CD8-positive, alpha-beta memory T cell (primary cell): ENCODE measurements around the gene TFAP2B. TPM values are rescaled to one million over a fixed set of nuclear protein-coding genes. Genes with fewer than 3 reads are reported as not detected.

ENCODE experiments used
- CTCF ChIA-PET: fragments of 350-600 bp; sonication (Branson Sonifier 250); formaldehyde crosslinking; loops from one replicate; lab custom pipeline; 2021; ENCODE audit warnings: antibody characterized with exemption; lab: Charles Lee
- POLR2A ChIA-PET: fragments of 350-600 bp; sonication (Branson Sonifier 250); formaldehyde crosslinking; loops from one replicate; lab custom pipeline; 2021; ENCODE audit warnings: antibody characterized with exemption; lab: Charles Lee
- DNase-seq, 5 donors: peaks; one replicate each; pipeline versions ENCODE4 v3.0.0 to v3.0.0-alpha.2; 2020 to 2022; ENCODE audit warnings: mixed read lengths in 1 of 5
- H3K27ac ChIP-seq: one replicate; pipeline ENCODE4 v1.7.0; 2013; ENCODE audit warnings: low read depth, mild to moderate bottlenecking, low read length, moderate library complexity
- H3K27me3 ChIP-seq: 2 replicates; pipeline ENCODE4 v1.7.0; 2013; ENCODE audit warnings: low read length, mild to moderate bottlenecking; ENCODE audit not compliant: insufficient read depth, poor library complexity, severe bottlenecking
- H3K36me3 ChIP-seq: 2 replicates; pipeline ENCODE4 v1.7.0; 2013; ENCODE audit warnings: mild to moderate bottlenecking, low read length, moderate library complexity; ENCODE audit not compliant: insufficient read depth
- H3K4me1 ChIP-seq: 2 replicates; pipeline ENCODE4 v1.7.0; 2013; ENCODE audit warnings: mild to moderate bottlenecking, low read length, moderate library complexity; ENCODE audit not compliant: insufficient read depth
- H3K4me3 ChIP-seq: 2 replicates; pipeline ENCODE4 v1.7.0; 2013; ENCODE audit warnings: mild to moderate bottlenecking, low read length
- H3K9me3 ChIP-seq: 2 replicates; pipeline ENCODE4 v1.7.0; 2013; ENCODE audit warnings: mild to moderate bottlenecking, low read length
- H3K27ac Mint-ChIP-seq, 8 donors: one replicate each; pipeline ENCODE4 v1.8.0; 2020 to 2021; ENCODE audit warnings: mixed read lengths in 8 of 8, mild to moderate bottlenecking in 6 of 8, inconsistent platforms in 3 of 8, moderate library complexity in 3 of 8
- H3K27me3 Mint-ChIP-seq, 2 donors: one replicate each; pipeline ENCODE4 v1.8.0; 2020 to 2021; ENCODE audit warnings: mixed read lengths in 2 of 2, mild to moderate bottlenecking in 1 of 2, moderate library complexity in 1 of 2
- H3K36me3 Mint-ChIP-seq, 3 donors: one replicate each; pipeline ENCODE4 v1.8.0; 2020 to 2021; ENCODE audit warnings: mixed read lengths in 3 of 3, inconsistent platforms in 1 of 3, mild to moderate bottlenecking in 1 of 3
- H3K4me1 Mint-ChIP-seq, 3 donors: one replicate each; pipeline ENCODE4 v1.8.0; 2020 to 2021; ENCODE audit warnings: mixed read lengths in 3 of 3, inconsistent platforms in 1 of 3, mild to moderate bottlenecking in 1 of 3
- H3K4me3 Mint-ChIP-seq, 7 donors: one replicate each; pipeline ENCODE4 v1.8.0; 2020 to 2021; ENCODE audit warnings: mixed read lengths in 7 of 7, mild to moderate bottlenecking in 6 of 7, moderate library complexity in 4 of 7, inconsistent platforms in 2 of 7
- H3K9me3 Mint-ChIP-seq, 5 donors: one replicate each; pipeline ENCODE4 v1.8.0; 2020 to 2022; ENCODE audit warnings: mixed read lengths in 5 of 5, mild to moderate bottlenecking in 3 of 5, moderate library complexity in 2 of 5, inconsistent platforms in 1 of 5
- polyA plus RNA-seq: library from polyadenylated mRNA; unstranded; fragments of 300-500 nt; fragmentation: Illumina TruSeq; gene quantifications from one replicate; pipeline ENCODE4 v1.2.3, GENCODE V29; 2021
- total RNA-seq, 2 experiments: library from RNA; stranded (reverse); gene quantifications; one replicate each; pipeline ENCODE4 v1.2.3, GENCODE V29; 2021

The TFAP2B gene
- total and polyA plus RNA-seq, 3 experiments from 2014 or later: not detected

GRCh38 chr6:50826037-50826761 lies 7.5 kb downstream of the TFAP2B start:
- no peak overlapping the region for H3K27ac ChIP-seq
- H3K4me3 Mint-ChIP-seq: no peak overlapping the region
- no peaks in the 10 kb centered on the region for H3K9me3 ChIP-seq
- no peak overlapping the region for H3K27ac Mint-ChIP-seq
- peaks cover 3 to 4% (median 3%) of the 10 kb centered on the region in 3 donors for H3K4me1 Mint-ChIP-seq
- peaks cover 4 to 33% (median 10%) of the 10 kb centered on the region in 5 donors for H3K9me3 Mint-ChIP-seq
- peaks cover 37% of the 10 kb centered on the region for H3K27me3 ChIP-seq
- CTCF ChIA-PET: no interaction called here
- POLR2A ChIA-PET: no interaction called here
- no peak overlapping the region for H3K4me3 ChIP-seq
- H3K4me1 ChIP-seq: no peaks in the 10 kb centered on the region
- H3K36me3 Mint-ChIP-seq: peaks cover 0 to 8% (median 4%) of the 10 kb centered on the region in 3 donors
- peaks cover 46 to 85% of the 10 kb centered on the region in 2 donors for H3K27me3 Mint-ChIP-seq
- no peak for DNase-seq
- no peaks in the 10 kb centered on the region for H3K36me3 ChIP-seq

- H3K4me3 Mint-ChIP-seq: no peak overlapping the region
- ChIA-PET POLR2A (no interaction called here), CTCF (no interaction called here)
- peaks cover 41 to 79% of the 10 kb centered on the region in 2 donors for H3K27me3 Mint-ChIP-seq
- no peak overlapping the region for H3K27ac Mint-ChIP-seq
- no peak for DNase-seq
- Histone ChIP-seq H3K36me3 (no peaks in the 10 kb centered on the region), H3K4me3 (no peak overlapping the region), H3K9me3 (no peaks in the 10 kb centered on the region), H3K27me3 (peaks cover 34% of the 10 kb centered on the region), H3K27ac (no peak overlapping the region), H3K4me1 (no peaks in the 10 kb centered on the region)
- peaks cover 3 to 28% (median 7%) of the 10 kb centered on the region in 5 donors for H3K9me3 Mint-ChIP-seq
- H3K36me3 Mint-ChIP-seq: peaks cover 0 to 8% (median 4%) of the 10 kb centered on the region in 3 donors
- peaks cover 0 to 3% (median 0%) of the 10 kb centered on the region in 3 donors for H3K4me1 Mint-ChIP-seq
These were observed 8.1 kb downstream of the TFAP2B start for GRCh38 chr6:50826803-50827202.

GRCh38 chr6:50829049-50829448 lies 10.4 kb downstream of the TFAP2B start:
- H3K36me3 Mint-ChIP-seq: peaks cover 0 to 4% (median 0%) of the 10 kb centered on the region in 3 donors
- Histone ChIP-seq H3K9me3 (no peaks in the 10 kb centered on the region), H3K4me3 (no peak overlapping the region), H3K36me3 (no peaks in the 10 kb centered on the region), H3K4me1 (no peaks in the 10 kb centered on the region), H3K27me3 (peaks cover 22% of the 10 kb centered on the region), H3K27ac (no peak overlapping the region)
- H3K27ac Mint-ChIP-seq: no peak overlapping the region
- ChIA-PET CTCF (no interaction called here), POLR2A (no interaction called here)
- H3K4me3 Mint-ChIP-seq: no peak overlapping the region
- DNase-seq: no peak
- peaks cover 0 to 3% (median 0%) of the 10 kb centered on the region in 3 donors for H3K4me1 Mint-ChIP-seq
- peaks cover 23 to 70% of the 10 kb centered on the region in 2 donors for H3K27me3 Mint-ChIP-seq
- H3K9me3 Mint-ChIP-seq: peaks cover 1 to 29% (median 4%) of the 10 kb centered on the region in 5 donors

- peaks cover 17% of the 10 kb centered on the region for H3K27me3 ChIP-seq
- peaks cover 0 to 4% (median 0%) of the 10 kb centered on the region in 3 donors for H3K36me3 Mint-ChIP-seq
- no peaks in the 10 kb centered on the region for H3K4me1 ChIP-seq
- H3K27ac ChIP-seq: no peak overlapping the region
- H3K4me1 Mint-ChIP-seq: peaks cover 0 to 3% (median 0%) of the 10 kb centered on the region in 3 donors
- H3K27ac Mint-ChIP-seq: no peak overlapping the region
- H3K9me3 Mint-ChIP-seq: peaks cover 1 to 29% (median 4%) of the 10 kb centered on the region in 5 donors
- H3K9me3 ChIP-seq: no peaks in the 10 kb centered on the region
- H3K36me3 ChIP-seq: no peaks in the 10 kb centered on the region
- H3K4me3 ChIP-seq: no peak overlapping the region
- POLR2A ChIA-PET: no interaction called here
- CTCF ChIA-PET: no interaction called here
- H3K27me3 Mint-ChIP-seq: peaks cover 24 to 68% of the 10 kb centered on the region in 2 donors
- no peak overlapping the region for H3K4me3 Mint-ChIP-seq
- no peak for DNase-seq
These were observed 11.3 kb downstream of the TFAP2B start for GRCh38 chr6:50829898-50830444.

GRCh38 chr6:50831186-50831585 lies 12.5 kb downstream of the TFAP2B start:
- Mint-ChIP-seq H3K4me3 (no peak overlapping the region), H3K4me1 (peaks cover 0 to 3% (median 0%) of the 10 kb centered on the region in 3 donors), H3K9me3 (peaks cover 0 to 20% (median 5%) of the 10 kb centered on the region in 5 donors), H3K36me3 (peaks cover 0 to 4% (median 0%) of the 10 kb centered on the region in 3 donors), H3K27ac (no peak overlapping the region), H3K27me3 (peaks cover 15 to 68% of the 10 kb centered on the region in 2 donors)
- CTCF ChIA-PET: no interaction called here
- POLR2A ChIA-PET: no interaction called here
- H3K4me3 ChIP-seq: no peak overlapping the region
- no peak for DNase-seq
- no peaks in the 10 kb centered on the region for H3K36me3 ChIP-seq
- no peaks in the 10 kb centered on the region for H3K9me3 ChIP-seq
- peaks cover 9% of the 10 kb centered on the region for H3K27me3 ChIP-seq
- H3K4me1 ChIP-seq: no peaks in the 10 kb centered on the region
- no peak overlapping the region for H3K27ac ChIP-seq

GRCh38 chr6:50832912-50833311 lies 14.2 kb downstream of the TFAP2B start:
- Histone ChIP-seq H3K36me3 (no peaks in the 10 kb centered on the region), H3K4me3 (no peak overlapping the region), H3K27ac (no peak overlapping the region), H3K27me3 (no peaks in the 10 kb centered on the region), H3K4me1 (no peaks in the 10 kb centered on the region), H3K9me3 (no peaks in the 10 kb centered on the region)
- Mint-ChIP-seq H3K4me1 (no peaks in the 10 kb centered on the region), H3K27me3 (peaks cover 15 to 68% of the 10 kb centered on the region in 2 donors), H3K4me3 (no peak overlapping the region), H3K27ac (no peak overlapping the region), H3K36me3 (no peaks in the 10 kb centered on the region), H3K9me3 (peaks cover 0 to 19% (median 5%) of the 10 kb centered on the region in 5 donors)
- ChIA-PET POLR2A (no interaction called here), CTCF (no interaction called here)
- no peak for DNase-seq

- Mint-ChIP-seq H3K4me3 (no peak overlapping the region), H3K27ac (no peak overlapping the region), H3K27me3 (peaks cover 19 to 70% of the 10 kb centered on the region in 2 donors), H3K4me1 (no peaks in the 10 kb centered on the region), H3K9me3 (peaks cover 0 to 26% (median 5%) of the 10 kb centered on the region in 5 donors), H3K36me3 (no peaks in the 10 kb centered on the region)
- H3K9me3 ChIP-seq: no peaks in the 10 kb centered on the region
- H3K4me3 ChIP-seq: no peak overlapping the region
- no peak for DNase-seq
- no peaks in the 10 kb centered on the region for H3K36me3 ChIP-seq
- ChIA-PET CTCF (no interaction called here), POLR2A (no interaction called here)
- peaks cover 1% of the 10 kb centered on the region for H3K27me3 ChIP-seq
- H3K4me1 ChIP-seq: no peaks in the 10 kb centered on the region
- H3K27ac ChIP-seq: no peak overlapping the region
These were observed 16.3 kb downstream of the TFAP2B start for GRCh38 chr6:50834929-50835410.

GRCh38 chr6:50836231-50836630 lies 17.6 kb downstream of the TFAP2B start:
- no peak for DNase-seq
- Mint-ChIP-seq H3K27me3 (peaks cover 24 to 77% of the 10 kb centered on the region in 2 donors), H3K4me1 (no peaks in the 10 kb centered on the region), H3K36me3 (no peaks in the 10 kb centered on the region), H3K9me3 (peaks cover 0 to 24% (median 7%) of the 10 kb centered on the region in 5 donors), H3K4me3 (no peak overlapping the region), H3K27ac (peak overlapping the region in 1 of 8 donors; percentile 81)
- Histone ChIP-seq H3K4me3 (no peak overlapping the region), H3K27me3 (peaks cover 8% of the 10 kb centered on the region), H3K36me3 (no peaks in the 10 kb centered on the region), H3K4me1 (no peaks in the 10 kb centered on the region), H3K9me3 (no peaks in the 10 kb centered on the region), H3K27ac (no peak overlapping the region)
- POLR2A ChIA-PET: no interaction called here
- CTCF ChIA-PET: no interaction called here
